Esophagus squamous epithelium (tissue), 5 donors: ENCODE results near the gene PLEKHA4. TPM values are rescaled to one million over a fixed set of nuclear protein-coding genes. Genes with fewer than 3 reads are reported as not detected.

ENCODE experiments used
- DNase-seq: peaks from one replicate; lab custom pipeline; 2025; lab: John Stamatoyannopoulos, UW
- H3K27ac ChIP-seq, 4 donors: fragments of 200-600 bp; sonication (generic); one replicate each; pipeline ENCODE4 v1.5.1; 2016 to 2019; ENCODE audit warnings: mild to moderate bottlenecking in 1 of 4
- H3K27me3 ChIP-seq, 4 donors: fragments of 200-600 bp; sonication (generic); 1 replicate in 3 of 4; 2 replicates in 1 of 4; pipeline versions ENCODE4 v1.5.1 to v1.6.0; 2017 to 2021; ENCODE audit warnings: antibody characterized with exemption in 1 of 4
- H3K36me3 ChIP-seq, 3 donors: fragments of 200-600 bp; sonication (generic); one replicate each; pipeline ENCODE4 v1.5.1; 2016 to 2019
- H3K4me1 ChIP-seq, 3 donors: fragments of 200-600 bp; sonication (generic); one replicate each; pipeline ENCODE4 v1.5.1; 2017 to 2019
- H3K4me3 ChIP-seq, 4 donors: fragments of 200-600 bp; sonication (generic); 1 replicate in 3 of 4; 2 replicates in 1 of 4; pipeline ENCODE4 v1.5.1; 2016 to 2019; ENCODE audit warnings: mild to moderate bottlenecking in 2 of 4, moderate library complexity in 1 of 4
- H3K9me3 ChIP-seq, 3 donors: fragments of 200-600 bp; sonication (generic); one replicate each; pipeline ENCODE4 v1.5.1; 2016 to 2019
- CTCF ChIP-seq, 6 experiments: fragments of 450-650 bp in 4 of 6; fragments of 200-600 bp in 2 of 6; sonication (generic) in 2 of 6; IDR thresholded peaks; one replicate each; pipeline ENCODE4 v1.5.1; 2016 to 2019; ENCODE audit warnings: antibody characterized with exemption in 6 of 6, mild to moderate bottlenecking in 4 of 6, moderate library complexity in 4 of 6
- POLR2A ChIP-seq, 4 donors: fragments of 450-650 bp; IDR thresholded peaks; one replicate each; pipeline ENCODE4 v1.6.1; 2017; ENCODE audit warnings: antibody characterized with exemption in 4 of 4, mild to moderate bottlenecking in 4 of 4, moderate library complexity in 3 of 4
- WGBS, 2 donors: methylation state at CpG; one replicate each; pipeline ENCODE4 v1.1.5; 2018; 5-methylcytosine and 5-hydroxymethylcytosine counted together
- intact Hi-C: fragments of 100-400 bp; cut with DNase I; formaldehyde crosslinking; loops from one replicate; pipeline ENCODE4 v1.15.0; 2022
- total RNA-seq, 4 donors: library from RNA; depleted of rRNA; stranded (reverse); fragments of >200 nt; gene quantifications; one replicate each; pipeline ENCODE4 v1.1.0, GENCODE V29; 2016
- donor health status: DM: yes; HTN: yes; CAD: no.

PLEKHA4 gene
- total RNA-seq, 4 donors from 2014 or later = 2.8 to 9.0 (median 5.6) TPM

- TF ChIP-seq POLR2A (IDR thresholded peaks at IDR 0.05) (no peak), CTCF (IDR thresholded peaks at IDR 0.05) (peak in 2 of 6 experiments; percentile 19 to 20)
- H3K36me3 ChIP-seq = peaks cover 0 to 14% (median 0%) of the 10 kb centered on the region in 3 donors
- no peak for DNase-seq
- no peak overlapping the region for H3K4me3 ChIP-seq
- peaks cover 0 to 10% (median 0%) of the 10 kb centered on the region in 3 donors for H3K4me1 ChIP-seq
- no peaks in the 10 kb centered on the region for H3K9me3 ChIP-seq
- WGBS, 2 donors = 59 to 68% methylated on average over 2 to 7 of the region's 8 CpGs
- no peak overlapping the region for H3K27ac ChIP-seq
- no peaks in the 10 kb centered on the region for H3K27me3 ChIP-seq
- intact Hi-C loops = no loop called here
Measured at GRCh38 chr19:48826606-48827020, 41.8 kb downstream of the PLEKHA4 start.

GRCh38 chr19:48822514-48822913 is 45.9 kb downstream of the PLEKHA4 start:
- Histone ChIP-seq H3K27ac (no peak overlapping the region), H3K36me3 (no peaks in the 10 kb centered on the region), H3K4me3 (no peak overlapping the region), H3K27me3 (no peaks in the 10 kb centered on the region), H3K9me3 (no peaks in the 10 kb centered on the region), H3K4me1 (peaks cover 0 to 32% (median 19%) of the 10 kb centered on the region in 3 donors)
- intact Hi-C loops = no loop called here
- 93 to 94% methylated on average over 2 of the region's 2 CpGs for whole genome bisulfite sequencing, 2 donors
- no peak for DNase-seq
- no peak for TF ChIP-seq POLR2A (IDR thresholded peaks at IDR 0.05)
- no peak for TF ChIP-seq CTCF (IDR thresholded peaks at IDR 0.05)

GRCh38 chr19:48821633-48822032 is 46.8 kb downstream of the PLEKHA4 start:
- TF ChIP-seq CTCF (IDR thresholded peaks at IDR 0.05) = no peak
- TF ChIP-seq POLR2A (IDR thresholded peaks at IDR 0.05) = no peak
- H3K36me3 ChIP-seq = no peaks in the 10 kb centered on the region
- intact Hi-C loops = no loop called here
- no peak overlapping the region for H3K27ac ChIP-seq
- H3K27me3 ChIP-seq = no peaks in the 10 kb centered on the region
- H3K4me3 ChIP-seq = no peak overlapping the region
- no peak for DNase-seq
- H3K4me1 ChIP-seq = peaks cover 0 to 32% (median 19%) of the 10 kb centered on the region in 3 donors
- no peaks in the 10 kb centered on the region for H3K9me3 ChIP-seq
- WGBS, 2 donors = 86 to 98% methylated on average over 5 of the region's 5 CpGs

GRCh38 chr19:48819366-48819816 is 49.0 kb downstream of the PLEKHA4 start:
- H3K9me3 ChIP-seq = no peaks in the 10 kb centered on the region
- H3K27ac ChIP-seq = peak overlapping the region; percentile 61 to 87 (median 79)
- no peaks in the 10 kb centered on the region for H3K36me3 ChIP-seq
- no peaks in the 10 kb centered on the region for H3K27me3 ChIP-seq
- H3K4me3 ChIP-seq = no peak overlapping the region
- no peak for DNase-seq
- 8 to 24% methylated on average over 4 of the region's 4 CpGs for WGBS, 2 donors
- peaks cover 0 to 34% (median 19%) of the 10 kb centered on the region in 3 donors for H3K4me1 ChIP-seq
- intact Hi-C loops = no loop called here
- TF ChIP-seq CTCF (IDR thresholded peaks at IDR 0.05) (no peak), POLR2A (IDR thresholded peaks at IDR 0.05) (no peak)

GRCh38 chr19:48818234-48818820 is 50.1 kb downstream of the PLEKHA4 start:
- WGBS, 2 donors = 65 to 69% methylated on average over 6 to 8 of the region's 9 CpGs
- Histone ChIP-seq H3K36me3 (no peaks in the 10 kb centered on the region), H3K27ac (peak overlapping the region; percentile 61 to 87 (median 79)), H3K4me1 (peaks cover 0 to 34% (median 19%) of the 10 kb centered on the region in 3 donors), H3K4me3 (no peak overlapping the region), H3K27me3 (no peaks in the 10 kb centered on the region), H3K9me3 (no peaks in the 10 kb centered on the region)
- DNase-seq = no peak
- TF ChIP-seq CTCF (IDR thresholded peaks at IDR 0.05) = no peak
- intact Hi-C loops = no loop called here
